ENCODE data around the gene DYRK2.

The DYRK2 gene

DNA sequence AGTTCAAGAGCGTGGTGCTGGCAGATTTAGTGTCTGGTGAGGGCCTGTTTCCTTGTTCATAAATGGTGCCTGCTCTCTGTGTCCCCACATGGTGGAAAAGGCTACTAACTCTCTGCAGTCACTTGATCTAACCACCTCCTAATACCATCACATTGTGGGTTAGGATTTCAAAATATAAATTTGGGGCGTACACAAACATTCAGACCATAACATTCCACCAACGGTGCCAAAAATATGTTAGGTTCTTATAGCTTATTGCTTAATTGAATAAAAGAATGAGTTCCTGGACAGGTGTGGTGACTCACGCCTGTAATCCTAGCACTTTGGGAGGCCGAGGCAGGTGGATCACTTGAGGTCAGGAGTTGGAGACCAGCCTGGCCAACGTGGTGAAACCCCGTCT lies 3.4 kb upstream of the DYRK2 start:
- FAIRE-seq, result no peak

DNA sequence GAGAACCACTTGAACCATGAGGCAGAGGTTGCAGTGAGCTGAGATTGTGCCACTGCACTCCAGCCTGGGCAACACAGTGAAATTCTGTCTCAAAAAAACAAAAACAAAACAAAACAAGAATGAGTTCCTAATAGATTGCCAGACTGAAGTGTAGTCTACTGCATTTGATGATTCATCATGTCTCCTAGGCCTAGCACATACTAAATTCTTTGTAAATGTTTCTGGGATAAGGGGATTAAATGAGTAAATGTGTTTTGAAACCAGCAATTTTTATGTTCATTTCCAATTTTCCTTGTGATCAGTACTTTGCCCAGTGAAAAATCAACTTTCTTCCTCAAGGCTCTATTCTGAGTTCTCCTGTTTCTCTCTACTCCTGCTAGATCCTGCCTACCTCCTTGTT lies 2.9 kb upstream of the DYRK2 start:
- no peak for FAIRE-seq
- no peak for DNase-seq (ENCODE audit: insufficient read length, low spot score)

More for the DNA sequence above, 3.4 kb upstream of the DYRK2 start:
- no peak for DNase-seq (ENCODE audit: insufficient read length, low spot score)

DNA sequence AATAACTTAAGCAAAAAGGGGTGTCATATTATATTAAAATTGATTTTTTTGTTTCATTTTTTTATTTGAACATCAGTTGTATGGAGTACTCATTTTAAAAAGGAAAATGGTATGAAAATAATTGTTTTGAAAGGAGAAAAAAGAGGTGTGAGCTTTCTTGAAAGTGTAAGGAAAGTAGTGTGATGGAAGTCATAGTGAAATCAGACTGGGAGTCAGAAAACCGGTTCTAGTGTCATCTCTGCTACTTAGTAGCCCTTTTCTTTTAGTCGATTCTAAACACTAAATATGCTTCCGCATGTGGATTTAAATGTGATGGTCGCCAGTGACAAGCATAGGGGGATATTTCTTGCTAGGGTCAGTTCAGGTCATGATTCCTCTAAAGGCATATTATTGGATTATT lies 1.8 kb upstream of the DYRK2 start:
- no peak for DNase-seq (ENCODE audit: insufficient read length, low spot score)
- no peak for FAIRE-seq

DNA sequence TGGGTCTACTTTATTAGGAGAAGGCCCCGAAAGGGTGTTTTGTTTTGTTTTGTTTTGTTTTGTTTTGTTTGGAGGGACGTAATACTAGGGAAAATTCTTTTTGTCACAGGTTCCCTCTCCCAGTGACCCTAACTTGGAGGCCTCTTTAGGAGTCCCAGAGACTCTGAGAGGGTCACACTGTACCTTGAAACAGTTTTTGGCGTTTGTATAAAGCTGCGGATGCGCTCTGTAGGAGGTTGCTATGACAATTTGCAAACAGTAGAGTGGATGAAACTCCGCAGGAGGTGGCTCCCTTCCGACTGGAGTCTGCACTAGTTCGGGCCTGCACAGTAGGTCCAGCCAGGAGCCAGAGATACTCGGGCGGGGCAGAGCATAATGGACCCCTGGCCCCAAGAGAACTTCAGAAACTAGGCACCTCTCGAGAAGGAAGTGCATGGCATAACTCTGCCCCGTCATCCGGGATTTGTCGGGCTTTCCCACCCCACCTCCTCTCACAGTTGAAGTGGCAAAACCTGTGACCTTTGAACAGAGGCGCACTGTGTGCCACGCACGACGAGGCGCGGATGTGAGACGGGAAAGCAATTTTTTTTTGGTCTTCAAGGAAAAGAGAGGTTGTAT lies 1.3 kb upstream of the DYRK2 start:
- no peak for DNase-seq (ENCODE audit: insufficient read length, low spot score)

DNA sequence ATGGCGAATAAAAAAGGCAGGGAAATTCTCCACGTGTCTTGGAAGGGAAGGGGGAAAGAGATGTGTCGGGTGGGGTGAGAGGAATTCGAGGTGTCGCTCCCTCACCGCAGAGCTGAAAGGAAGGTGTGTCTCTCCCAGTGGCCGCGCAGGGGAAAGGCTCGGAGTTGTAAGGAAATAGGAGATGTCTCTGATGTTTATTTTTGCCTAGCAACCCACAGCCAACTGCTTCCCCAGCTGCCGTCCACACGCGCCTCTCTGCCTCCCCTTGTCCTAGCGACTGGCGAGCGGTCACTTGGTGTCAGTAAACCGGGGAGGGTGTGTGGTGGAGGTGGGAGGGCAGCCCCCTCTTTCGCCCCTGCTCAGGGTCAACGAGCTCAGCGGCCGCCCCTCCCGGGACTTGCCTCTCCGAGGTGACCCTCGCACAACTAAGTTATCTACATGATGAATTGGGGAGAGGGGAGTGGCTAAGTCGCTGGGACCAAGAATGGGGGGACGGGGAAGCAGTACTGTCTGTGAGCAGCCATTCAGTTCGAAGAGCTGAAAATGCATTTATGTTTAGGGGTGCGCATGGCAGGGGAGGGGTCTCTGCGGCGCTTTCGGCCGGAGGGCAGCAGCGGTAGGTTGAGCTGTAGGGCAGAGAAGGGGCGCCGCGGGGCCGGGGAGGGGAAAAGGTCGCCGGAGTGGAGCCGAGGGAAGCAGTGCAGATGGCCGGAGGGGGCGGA lies 585 bp upstream of the DYRK2 start:
- FAIRE-seq, result peak; percentile 65
- no peak for DNase-seq (ENCODE audit: insufficient read length, low spot score)

More for the DNA sequence above, 1.3 kb upstream of the DYRK2 start:
- no peak for FAIRE-seq

DNA sequence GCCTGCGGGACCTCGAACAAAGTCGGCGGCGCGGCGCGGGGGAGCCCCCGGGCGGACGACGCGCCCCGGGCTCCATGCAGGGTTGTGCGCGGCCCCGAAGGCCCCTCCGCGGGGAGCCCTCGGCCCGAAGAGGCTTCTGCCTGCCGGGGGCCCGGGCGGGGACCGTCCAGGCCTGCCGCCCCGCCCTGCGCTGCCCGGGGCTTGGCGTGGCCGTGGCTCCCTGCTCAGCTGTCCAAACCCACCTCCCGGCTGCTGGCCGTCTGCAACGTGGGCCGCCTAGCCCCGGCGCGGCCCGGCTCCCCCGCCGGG lies 670 bp downstream of the DYRK2 start:
- DNase-seq (ENCODE audit: insufficient read length, low spot score), result peak; percentile 22
- no peak for FAIRE-seq

DNA sequence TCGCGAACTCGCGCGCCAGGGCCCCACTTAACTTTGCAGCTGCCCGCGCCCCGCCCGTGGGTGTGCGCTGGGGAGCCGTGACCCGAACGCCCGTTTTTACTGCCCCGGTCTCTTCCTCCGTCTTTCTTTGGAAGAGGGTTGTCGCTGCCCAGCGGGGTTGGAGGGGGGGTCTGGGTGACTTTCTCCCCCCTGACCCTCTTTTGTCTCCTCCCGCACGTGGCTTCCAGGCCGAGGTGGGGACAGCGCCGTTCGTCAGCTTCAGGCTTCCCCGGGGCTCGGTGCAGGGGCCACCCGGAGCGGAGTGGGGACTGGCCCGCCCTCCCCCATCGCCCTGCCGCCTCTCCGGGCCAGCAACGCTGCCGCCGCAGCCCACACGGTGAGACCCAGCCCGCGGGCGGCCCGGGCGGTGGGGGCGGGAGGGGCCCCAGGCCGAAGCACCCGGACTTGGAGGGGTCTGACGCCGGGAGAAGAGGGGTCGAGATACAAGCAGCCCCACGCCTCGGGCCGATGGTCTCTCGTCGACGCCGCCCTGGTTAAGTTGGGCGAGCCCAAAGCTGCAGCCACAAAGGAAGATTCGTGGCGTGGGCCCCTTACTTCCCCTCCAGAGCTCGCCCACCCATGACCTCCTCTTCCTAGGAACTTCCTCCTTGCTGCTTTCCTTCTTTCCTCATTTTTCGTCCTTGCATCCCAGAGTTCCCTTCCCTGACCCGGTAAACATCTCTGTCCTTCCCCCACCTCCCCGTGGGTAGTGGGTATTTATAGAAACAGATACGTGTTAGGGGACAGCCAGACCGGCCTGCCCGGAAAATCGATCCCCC lies 1.2 kb downstream of the DYRK2 start:
- peak; percentile 26 for DNase-seq (ENCODE audit: insufficient read length, low spot score)
- no peak for FAIRE-seq

DNA sequence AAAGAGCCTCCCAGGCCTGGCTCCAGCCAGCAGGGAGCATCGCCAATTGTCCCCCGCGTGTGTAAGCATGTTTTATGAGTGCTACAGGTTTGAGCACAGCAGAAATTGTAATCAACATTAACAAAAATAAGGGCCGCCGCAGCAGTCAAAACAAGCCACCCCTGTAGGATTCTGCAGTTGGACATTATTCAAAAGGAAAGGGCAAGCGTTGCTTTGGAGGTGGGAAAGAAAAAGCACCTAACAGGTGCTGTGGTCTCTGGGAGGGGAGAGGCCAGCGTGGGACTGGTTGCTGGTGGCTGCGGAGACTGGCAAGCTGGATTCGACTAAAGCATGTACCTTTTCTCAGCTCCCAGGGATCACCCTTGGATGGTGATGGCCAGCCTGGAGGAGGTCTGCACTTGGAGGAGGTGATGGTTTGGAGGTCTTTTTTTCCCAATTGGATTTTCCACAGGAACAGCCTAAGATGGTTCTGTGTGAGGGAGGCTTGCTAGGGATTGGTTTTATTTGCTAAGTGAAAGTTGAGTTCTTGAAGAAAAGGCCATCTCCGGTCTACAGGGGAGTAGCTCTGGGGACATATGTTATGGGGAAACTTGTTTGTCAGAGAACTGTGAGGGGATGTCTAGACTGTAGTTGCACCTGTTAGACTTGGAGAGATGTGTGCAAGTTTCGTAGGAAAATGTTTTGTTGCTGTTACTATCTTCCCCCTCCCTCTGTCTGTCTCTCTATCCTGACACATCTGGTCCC lies 2.0 kb downstream of the DYRK2 start:
- DNase-seq (ENCODE audit: insufficient read length, low spot score) (no peak), FAIRE-seq (peak; percentile 78)

DNA sequence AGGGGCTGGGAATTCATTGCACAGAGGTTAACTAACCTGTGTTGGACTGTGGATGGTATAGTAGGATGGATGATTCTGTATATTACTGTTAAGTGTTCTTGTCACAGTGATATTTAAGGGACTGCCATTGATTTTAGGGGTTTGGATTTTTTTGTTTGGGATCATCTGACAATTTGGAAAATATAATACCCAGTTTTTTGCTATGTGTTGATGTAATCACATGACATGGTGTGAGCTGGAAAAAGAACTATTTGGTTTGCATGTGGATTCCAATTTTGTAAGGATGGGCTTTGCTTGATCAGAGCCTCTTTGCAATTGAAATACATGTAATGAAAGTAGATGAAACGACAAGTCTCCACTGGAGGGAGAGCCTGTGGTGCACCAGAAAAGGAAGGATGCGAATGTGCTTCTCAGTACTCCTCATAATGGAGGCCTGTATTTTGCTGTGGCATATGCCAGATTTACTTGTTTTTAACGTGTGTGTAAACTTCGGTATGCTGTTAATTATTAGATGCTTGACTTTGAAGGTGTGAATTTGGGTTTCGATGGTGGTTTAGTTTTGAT lies 2.7 kb downstream of the DYRK2 start:
- FAIRE-seq (peak; percentile 49), DNase-seq (ENCODE audit: insufficient read length, low spot score) (peak; percentile 32)

DNA sequence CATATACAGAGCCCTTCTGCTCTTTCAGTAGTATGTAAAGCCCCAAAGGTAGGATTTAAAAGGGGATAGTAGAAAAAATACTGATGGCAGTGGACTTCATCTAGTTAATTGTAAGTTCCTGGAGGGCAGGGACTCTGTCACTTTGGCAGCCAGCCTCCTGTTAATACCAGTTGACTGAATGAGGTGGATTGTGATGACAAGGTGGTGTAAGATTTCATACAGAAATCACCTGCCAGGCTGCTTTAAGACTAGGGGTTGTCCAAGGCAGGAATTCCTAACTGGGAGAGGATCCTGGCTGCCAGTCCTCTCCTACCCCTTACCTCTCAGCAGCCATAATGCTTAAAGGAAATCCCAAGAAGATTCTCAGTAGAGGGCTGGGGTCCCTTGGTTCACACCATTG lies 7.3 kb downstream of the DYRK2 start:
- DNase-seq (ENCODE audit: insufficient read length, low spot score) (no peak), FAIRE-seq (no peak)

DNA sequence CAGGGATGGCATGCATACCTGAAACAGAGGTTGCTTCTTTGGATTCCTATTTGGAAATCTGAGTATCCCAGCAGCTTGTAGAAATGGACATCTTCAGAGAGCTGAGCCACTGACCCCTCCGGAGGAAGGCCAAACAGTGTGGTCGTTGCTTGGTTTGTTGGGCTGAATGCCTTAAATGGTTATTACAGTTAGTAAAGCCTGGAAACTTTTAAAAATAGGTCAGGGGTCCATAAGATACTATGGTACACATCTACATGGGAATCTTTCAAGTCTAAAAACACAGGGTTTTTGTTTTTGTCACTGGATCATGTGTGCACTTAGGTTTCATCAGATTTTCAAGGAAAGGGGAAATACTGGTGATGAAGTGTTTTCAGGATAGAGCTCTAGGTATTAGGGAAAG lies 7.7 kb downstream of the DYRK2 start:
- DNase-seq (ENCODE audit: insufficient read length, low spot score), result no peak
- FAIRE-seq, result no peak

DNA sequence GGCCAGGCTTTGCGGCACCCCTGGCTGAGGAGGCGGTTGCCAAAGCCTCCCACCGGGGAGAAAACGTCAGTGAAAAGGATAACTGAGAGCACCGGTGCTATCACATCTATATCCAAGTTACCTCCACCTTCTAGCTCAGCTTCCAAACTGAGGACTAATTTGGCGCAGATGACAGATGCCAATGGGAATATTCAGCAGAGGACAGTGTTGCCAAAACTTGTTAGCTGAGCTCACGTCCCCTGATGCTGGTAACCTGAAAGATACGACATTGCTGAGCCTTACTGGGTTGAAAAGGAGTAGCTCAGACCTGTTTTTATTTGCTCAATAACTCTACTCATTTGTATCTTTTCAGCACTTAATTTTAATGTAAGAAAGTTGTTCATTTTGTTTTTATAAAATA lies 9.9 kb downstream of the DYRK2 start:
- FAIRE-seq, result no peak

DNA sequence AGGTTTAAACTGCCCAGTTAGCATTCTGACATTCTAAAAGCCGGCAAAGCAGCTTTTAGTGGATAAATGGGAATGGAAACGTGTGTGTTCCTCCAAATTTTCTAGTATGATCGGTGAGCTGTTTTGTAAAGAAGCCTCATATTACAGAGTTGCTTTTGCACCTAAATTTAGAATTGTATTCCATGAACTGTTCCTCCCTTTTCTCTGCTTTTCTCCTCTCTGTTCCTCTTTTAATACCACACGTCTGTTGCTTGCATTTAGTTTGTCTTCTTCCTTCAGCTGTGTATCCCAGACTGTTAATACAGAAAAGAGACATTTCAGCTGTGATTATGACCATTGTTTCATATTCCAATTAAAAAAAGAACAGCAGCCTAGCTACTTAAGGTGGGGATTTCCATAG lies 10.7 kb downstream of the DYRK2 start:
- no peak for DNase-seq (ENCODE audit: insufficient read length, low spot score)
- FAIRE-seq, result no peak

More for the DNA sequence above, 9.9 kb downstream of the DYRK2 start:
- no peak for DNase-seq (ENCODE audit: insufficient read length, low spot score)

DNA sequence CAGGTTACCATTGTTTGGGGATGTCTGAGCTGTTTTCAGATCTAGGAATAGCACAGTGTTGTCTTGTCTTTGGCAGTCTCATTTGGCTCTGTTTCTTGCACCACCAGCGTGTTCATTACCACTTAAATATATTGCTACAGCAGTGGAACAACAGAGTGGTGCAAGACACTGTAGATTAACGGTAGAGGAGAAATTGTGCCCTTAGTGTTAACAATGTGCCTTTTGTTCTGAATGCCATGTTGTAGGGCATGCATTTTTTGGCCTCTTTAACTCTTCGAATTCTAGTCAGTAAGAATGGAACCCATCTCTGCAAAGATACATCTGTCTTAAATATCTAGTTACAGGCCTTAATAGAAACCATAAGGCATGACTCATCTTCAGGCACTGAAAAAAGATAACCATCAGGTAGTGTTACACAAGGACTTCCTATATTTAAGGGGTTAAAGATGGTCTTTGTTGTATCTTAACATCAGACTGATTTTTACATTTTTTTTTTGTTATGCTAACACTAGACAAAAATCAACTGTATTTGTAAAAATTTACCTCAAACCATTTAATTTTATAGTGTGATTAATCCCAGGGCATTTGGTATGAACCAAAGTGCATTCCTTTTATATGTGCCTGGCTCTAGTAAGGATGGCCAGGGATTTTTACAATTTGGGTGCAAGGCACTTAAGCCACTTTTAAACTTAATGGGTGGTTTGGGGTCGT lies 12.9 kb downstream of the DYRK2 start:
- DNase-seq (ENCODE audit: insufficient read length, low spot score) (no peak), FAIRE-seq (no peak)

DNA sequence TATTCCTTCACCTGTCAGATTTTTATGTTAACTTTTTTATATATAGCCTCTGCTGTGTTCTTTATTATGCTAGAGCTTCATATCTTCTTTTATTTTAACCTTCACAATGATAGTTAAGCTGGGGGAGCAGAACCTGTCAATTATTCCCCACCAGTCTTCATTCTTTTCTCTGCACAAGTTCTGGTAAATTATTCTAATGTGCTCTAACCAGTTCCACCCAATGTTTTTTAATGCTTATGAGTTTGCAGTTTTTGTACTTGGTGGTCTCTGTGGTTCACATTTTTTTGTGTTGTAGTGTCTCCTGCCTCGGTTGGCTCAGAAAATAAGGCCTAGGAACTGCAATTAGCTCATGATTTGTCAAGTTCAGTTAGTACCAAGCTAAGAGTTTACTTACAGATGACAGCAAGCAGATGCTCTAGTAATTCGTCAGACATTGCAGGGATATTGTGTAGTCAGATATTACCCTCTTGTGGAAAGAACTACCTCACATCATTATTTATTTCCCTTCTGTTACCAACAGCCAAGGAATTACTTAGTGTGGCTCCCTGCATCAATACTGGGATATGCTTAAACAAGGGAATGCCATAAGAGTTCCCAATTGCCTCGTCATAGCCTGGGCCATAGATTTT lies 14.5 kb downstream of the DYRK2 start:
- no peak for DNase-seq (ENCODE audit: insufficient read length, low spot score)
- FAIRE-seq, result no peak

DNA sequence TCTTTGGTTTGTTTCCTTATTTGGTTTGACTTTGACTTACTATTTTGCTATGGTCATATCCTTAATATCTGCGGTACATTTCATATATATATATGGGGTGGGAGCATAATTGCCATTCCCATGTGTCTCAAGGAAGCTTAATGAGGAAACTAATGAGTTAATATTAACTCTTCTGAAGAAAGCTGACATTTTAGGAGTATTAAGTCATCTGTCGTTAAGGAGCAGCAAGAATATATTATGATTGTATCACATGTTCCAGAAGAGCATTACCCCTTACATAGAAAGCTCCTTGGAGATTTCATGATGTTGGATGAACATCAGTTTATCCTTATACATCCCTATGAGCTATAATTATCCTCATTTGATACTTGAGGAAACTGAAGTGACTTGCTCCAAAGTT lies 15.6 kb downstream of the DYRK2 start:
- no peak for DNase-seq (ENCODE audit: insufficient read length, low spot score)
- no peak for FAIRE-seq

DNA sequence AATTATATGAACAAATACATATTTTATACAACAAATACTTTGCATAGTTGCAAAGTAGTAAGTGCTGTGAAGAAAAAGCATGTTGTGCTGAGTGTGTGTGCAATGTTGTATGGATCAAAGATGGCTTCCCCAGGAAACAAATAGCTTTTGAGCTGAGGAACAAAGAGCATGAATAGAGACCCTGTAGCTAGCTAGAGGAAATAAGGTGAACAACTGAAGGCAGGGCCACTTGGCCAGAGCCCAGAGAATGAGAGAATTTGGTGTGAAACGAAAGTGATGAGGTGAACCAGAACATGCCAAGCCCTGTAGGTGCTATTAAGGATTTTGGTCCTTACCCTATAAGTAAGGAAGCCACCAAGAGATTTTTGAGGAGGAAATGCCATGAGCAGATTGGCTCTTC lies 17.1 kb downstream of the DYRK2 start:
- no peak for FAIRE-seq
- no peak for DNase-seq (ENCODE audit: insufficient read length, low spot score)

DNA sequence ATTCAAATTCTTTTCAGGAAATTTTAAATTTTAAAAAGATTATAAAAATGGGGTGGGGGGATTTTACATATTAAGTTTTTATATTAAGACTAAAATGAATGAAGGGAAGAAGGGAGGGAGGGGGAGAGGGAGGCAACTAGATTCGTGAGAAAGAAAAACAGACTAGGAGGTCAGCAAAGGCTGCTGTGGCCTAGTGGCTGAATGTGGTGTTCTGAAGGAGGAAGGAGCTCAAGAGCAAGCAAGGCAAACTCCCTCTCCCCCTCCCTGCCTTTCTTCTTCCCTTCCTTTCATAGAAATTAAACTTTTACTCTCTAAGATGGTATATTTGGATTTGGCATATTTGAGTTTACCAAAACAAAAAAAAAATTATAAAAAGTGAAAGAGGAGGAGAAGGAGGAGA lies 18.1 kb downstream of the DYRK2 start:
- no peak for FAIRE-seq
- DNase-seq (ENCODE audit: insufficient read length, low spot score), result no peak

DNA sequence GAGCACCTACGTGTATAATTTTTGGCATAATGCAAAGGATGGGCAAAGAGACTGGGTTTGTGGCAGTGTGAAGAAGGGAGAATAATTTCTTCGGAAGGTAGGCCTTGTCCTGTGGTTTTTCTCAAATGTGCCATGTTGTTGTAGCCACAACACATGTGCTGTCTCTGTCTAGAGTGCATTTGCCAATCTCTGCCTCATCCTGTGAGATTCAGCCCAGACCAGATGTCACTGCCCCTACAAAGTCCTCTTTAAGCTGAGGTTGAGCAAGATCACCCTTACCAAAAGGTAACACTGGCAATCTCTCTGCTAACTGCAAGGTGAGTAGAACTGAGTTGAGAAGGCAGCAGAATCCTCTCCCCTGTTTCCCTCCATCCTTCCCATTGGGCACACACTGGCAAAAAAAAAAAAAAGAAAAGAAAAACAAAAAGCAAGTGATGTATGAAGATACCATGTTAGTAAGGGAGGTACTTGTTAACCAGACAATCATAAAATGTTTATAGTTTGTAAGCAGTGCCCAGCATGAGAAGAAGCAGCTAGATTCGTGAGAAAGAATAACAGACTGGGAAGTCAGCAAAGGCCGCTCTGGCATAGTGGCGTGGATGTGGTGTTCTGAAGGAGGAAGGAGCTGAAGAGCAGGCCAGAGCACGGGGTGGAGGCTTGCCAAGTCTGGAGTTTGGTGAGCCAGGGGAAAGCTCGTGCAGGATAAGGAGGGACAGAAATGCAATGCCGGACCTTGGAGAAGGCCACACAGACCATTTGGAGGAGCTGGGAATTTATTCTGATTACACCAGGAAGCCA lies 18.9 kb downstream of the DYRK2 start:
- FAIRE-seq, result no peak
- DNase-seq (ENCODE audit: insufficient read length, low spot score), result no peak

Measured in GM19239 (cell line).